ENCODE results near the gene USP32. TPM values are rescaled to one million over a fixed set of nuclear protein-coding genes. Genes with fewer than 3 reads are reported as not detected.
A peak's percentile ranks its signal among the peaks of the same experiment; 100 is the strongest.

Gene USP32
- total RNA-seq, 1 donor from 2014 or later = 39.0 TPM

DNA sequence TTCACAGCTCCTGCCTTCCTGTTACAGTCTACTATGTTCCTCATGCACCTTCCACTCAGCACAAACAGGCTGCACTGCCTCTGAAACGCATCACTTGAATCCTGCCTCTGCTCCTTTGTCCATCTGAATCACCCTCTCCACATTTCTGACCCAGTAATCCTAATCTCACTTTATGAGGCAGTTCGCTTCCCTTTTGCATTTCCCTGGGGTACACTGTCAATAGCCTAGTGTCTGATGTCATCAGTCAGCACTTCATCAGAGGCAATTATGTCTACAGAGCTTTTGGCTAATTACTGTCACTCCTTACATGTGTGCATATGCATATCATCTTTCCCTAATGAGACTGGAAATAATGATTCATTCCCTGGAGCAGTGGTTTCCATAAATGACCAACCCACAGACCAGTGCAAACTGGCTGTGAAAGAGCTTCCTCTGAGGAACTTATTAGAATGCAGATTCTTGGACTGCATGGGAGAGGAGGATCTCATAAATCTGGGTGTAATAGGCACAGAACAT, 218.6 kb downstream of the USP32 start:
- no peak for DNase-seq (ENCODE audit: low spot score)

DNA sequence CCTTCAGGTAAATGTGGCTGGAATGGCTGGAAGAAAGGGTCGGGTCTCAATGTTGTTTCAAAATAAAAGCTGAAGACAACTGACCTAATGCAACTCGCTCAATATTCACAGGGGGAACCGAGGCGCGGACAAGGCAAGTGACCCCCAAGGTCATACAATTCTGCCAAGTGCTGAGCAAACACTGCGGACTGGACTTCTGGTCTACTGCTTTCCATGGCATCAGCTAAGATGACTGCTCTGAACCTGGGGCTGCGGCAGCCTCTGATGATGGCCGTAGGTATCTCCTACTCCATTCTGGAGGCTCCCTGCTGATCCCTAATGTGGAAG, 220.2 kb downstream of the USP32 start:
- no peak for DNase-seq (ENCODE audit: low spot score)

DNA sequence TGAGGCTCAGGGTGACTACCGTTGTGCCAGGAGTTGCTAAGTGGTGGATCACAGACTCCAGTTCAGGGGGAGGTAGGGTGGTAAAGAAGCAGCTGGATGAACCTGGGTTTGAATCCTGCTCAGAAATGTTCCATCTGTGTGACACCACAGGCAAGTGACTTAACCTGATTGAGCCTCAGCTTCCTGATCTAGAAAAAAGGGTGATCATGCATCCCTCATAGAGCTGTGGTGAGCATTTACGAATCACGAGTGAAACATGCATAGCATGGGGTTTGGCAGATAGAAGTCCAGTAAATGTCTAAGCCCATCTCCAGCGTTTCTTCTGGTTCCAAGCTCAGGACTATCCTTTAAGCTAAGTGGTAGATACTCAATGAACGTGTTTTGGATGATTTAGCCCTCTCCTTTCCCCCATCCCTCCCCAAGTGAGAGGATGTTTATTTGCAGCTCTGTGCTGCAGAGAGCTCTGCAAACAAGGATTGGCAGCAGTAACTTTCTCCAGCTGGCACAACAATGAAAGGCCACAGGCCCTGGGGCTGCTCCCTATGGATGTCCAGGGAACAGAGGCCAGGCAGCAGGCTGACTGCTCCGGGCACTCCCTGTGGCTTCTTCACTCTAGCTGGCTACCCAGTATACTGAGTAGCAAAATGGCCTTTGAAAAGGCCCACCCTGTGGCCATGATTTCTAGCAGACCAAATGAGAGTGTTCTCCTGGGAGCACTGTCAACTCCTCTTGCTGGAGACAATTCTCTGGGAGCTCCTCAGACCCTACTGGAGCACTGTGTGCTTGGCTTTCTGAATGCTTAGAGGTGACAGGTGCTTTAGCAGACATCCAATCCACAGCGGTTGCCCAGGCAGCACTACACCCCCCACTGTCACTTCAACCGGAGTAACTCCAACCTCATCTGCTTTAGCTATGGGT, 220.8 kb downstream of the USP32 start:
- DNase-seq (ENCODE audit: low spot score) = peak; percentile 54

DNA sequence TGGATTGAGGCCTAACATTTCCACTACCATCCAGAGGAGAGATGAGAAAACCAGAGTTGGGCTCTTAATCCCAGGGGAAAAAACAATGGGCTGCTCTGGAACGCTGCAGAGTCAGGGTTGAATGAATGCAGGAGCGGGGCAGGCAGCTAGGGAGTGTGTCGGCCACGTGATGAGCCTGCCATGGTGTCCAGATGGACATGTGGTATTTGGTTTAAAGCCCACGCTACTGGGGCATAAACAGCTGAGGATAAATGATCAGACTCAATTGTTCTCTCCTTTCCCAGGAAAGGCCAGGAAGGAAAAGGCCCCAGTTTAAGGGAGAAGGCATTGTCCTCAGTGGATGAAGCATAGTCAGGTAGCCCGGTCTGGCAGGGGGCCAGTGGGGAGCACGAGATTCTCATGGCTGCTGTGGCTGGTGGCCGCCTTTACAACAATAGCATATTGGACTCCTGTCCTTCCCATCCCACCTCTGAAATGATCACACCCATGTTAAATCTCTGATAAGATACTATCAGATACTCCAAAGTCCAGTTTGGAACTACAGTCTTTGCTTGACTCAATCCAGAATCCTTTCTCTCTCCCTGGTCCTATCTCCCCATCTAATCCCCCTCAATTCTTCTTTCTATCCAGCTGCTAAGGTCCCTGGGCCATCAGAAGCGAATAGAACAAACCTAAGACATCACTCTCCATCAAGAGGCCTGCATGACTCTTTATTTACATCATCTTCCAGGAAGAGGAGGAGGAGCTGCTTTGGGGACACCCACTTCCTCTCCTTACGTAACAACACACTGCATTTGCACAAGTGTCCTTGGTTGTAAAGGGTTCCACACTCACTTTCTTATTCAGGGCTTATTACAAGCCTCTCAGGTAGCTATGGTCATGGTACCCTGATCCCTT, 221.8 kb downstream of the USP32 start:
- peak; percentile 87 for DNase-seq (ENCODE audit: low spot score)

DNA sequence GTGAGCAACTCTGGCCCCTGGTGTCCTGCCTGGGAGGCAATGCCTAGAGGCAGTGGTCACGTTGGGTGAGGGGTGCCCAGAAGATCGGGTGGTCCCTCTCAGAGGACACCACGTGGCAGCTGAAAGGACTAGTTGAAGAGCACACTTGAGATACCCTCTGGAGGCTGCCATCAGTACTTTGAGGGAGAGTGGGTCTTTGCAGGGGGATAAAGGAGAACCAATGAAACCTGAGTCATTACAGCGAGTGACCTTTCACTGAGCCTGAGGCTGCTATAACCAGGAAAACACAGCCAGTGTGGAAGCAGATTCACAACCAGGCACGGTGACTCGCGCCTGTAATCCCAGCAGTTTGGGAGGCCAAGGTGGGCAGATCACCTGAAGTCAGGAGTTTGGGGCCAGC, 223.3 kb downstream of the USP32 start:
- no peak for DNase-seq (ENCODE audit: low spot score)

DNA sequence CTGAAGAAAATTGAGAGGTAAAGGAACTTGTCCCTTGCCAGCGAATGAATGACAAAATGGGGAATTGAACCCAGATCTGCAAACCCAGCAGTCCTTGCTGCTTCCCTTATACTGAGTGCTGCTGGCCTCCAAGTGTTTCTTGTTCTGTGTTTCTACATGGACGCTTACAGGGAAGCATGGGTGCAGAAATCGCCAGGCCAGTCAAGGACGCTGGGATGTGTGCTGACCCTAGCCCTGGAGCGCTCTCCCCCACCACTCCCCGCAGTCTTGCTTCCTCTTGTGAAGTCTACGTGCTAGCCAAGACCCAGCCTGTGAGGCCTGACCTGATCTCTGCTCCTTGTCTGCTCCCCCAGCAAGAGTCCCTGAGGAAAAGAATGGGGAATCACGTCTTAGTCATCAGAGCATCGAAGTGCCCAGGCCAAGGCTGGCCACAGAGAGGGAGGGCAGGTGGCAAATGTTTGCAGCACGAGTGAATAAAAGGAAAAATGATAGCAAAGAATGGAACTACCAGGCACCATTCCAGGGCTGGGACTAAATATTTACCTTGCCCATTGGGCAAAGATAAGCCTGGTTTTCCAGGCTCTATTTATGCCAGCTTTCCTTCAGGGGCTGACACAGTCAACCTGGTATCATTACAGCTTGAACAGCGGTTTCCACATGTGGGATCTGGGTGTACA, 224.7 kb downstream of the USP32 start:
- DNase-seq (ENCODE audit: low spot score) = peak; percentile 87

DNA sequence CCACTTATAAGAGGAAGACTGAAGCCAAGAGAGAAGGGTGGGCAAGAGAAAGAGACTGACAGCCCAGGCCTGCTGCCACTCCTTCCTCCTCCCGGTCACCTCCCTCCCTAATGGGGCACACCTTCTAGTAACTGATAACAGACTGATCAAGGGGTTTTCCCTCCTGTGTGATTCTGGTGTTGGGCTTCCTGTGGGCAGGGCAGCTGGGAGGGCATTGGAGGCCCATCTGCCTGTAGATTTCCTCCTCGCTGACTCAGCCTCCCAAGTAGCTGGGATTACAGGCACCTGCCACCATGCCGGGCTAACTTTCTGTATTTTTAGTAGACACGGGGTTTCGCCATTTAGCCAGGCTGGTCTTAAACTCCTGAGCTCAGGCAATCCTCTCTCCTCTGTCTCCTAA, 226.0 kb downstream of the USP32 start:
- DNase-seq (ENCODE audit: low spot score) = peak; percentile 74

DNA sequence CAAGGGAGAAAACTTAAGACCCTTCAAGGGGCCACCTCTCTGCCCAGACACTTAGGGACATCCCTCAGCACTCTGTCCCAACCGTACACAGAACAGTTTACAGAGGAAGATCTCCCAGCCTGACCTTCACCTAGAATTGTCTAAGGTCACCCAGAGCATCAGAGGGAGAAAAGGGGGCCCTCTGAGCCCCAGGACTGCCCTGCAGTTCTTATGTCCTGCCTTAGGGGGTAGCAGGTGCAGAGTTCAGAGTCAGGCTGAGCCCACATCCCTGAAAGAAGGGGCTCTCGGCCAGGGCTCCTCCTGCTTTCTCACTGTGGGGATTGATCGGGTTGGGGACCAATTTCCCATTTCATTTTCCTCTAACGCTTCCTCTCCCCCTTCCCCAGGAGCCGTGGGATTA, 226.7 kb downstream of the USP32 start:
- no peak for DNase-seq (ENCODE audit: low spot score)

DNA sequence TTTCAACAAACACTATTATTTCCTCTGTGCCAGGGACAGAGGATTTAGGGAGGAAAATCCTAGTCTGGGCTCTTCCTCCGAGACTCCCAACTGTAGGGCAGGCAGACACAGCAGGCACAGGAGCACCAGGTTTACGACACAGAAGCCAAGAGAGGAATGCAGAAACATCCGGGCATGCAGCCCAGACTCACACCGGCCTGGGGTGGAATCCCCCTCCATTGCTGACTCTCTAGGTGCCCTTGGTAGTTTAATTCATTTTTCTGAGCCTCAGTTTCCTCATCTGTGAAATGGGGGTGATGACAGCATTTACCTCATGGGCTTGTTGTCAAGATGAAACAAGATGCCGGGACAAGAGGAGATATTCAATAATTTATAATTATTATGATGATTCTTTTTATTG, 227.2 kb downstream of the USP32 start:
- DNase-seq (ENCODE audit: low spot score) = no peak

DNA sequence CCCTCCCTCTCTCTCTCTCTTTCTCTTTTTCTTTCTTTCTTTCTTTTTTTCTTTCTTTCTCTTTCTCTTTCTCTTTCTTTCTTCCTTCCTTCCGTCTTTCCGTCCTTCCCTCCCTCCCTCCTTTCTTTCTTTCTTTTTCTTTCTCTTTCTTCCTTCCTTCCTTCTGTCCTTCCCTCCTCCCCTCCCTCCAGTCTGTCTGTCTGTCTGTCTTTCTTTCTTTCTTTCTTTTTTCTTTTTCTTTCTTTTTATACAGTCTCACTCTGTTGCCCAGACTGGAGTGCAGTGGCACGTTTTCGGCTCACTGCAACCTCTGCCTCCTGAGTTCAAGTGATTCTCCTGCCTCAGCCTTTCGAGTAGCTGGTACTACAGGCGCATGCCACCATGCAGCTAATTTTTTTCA, 227.8 kb downstream of the USP32 start:
- DNase-seq (ENCODE audit: low spot score) = no peak

DNA sequence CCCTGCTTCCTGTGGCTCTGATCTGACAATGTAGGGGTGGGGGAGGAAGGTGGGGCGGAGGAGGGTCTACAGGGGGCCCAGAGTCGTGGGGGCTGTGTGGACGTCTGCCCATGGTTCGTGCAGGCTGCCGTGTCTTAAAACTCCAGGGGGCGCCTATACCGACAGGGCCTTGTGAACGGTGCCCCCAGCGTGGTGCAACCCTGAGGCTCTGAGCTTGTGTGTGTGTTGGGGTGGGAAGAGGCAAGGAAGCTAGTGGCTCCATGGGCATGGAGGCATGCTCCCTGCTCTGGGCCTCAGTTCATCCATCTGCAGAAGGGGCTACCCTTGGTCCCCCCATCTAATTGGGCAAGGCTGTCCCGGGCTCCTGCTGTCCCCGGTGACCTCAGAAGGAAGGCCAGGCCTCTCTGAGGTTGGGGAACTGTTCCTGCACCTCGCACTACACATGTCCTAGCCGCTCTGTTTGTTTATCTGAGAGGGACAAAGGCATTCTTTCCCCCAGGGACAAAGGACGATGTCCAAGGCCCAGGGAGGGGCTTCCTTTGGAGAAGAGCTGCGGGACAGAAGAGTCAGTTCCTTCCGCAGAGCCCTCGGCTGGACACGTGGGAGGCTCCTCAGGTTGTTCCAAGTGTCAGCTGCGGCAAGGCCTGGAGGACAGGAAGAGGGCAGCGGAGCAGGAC, 228.7 kb downstream of the USP32 start:
- DNase-seq (ENCODE audit: low spot score) = peak; percentile 49

DNA sequence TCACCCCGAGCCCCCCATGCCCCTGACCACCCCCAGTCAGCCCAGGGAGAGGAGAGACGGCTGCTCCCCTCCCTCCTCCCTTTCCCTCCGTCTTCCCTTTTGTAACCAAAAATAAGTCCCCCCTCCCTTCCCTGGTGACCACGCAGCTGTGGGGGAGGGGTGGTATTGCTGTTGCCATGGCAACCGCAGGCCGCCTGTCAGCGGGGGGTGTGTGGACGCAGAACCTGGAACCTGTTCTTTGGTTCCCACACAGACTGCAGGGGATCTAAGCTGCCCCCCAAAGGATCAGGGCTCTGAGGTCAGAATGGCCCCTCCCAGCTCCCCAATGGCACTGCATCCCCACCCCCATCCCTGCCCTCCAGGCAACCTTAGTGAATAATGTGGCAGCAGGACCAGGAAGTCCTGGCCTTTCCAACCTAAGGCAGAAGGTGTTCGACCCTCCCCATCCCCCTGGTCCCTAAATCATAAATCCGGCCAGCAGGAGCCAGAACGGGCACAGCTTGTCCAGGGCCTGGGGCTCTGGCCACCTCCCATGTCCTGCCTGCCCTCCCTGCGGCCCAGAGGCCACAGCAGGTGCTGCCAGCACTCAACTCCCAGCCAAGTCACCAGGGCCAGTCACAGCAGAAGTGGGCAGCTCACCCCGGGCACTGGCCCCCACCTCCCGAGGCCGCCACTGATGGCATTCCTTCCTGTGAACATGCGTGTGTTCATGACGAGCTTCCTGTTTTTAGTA, 230.2 kb downstream of the USP32 start:
- DNase-seq (ENCODE audit: low spot score) = no peak

DNA sequence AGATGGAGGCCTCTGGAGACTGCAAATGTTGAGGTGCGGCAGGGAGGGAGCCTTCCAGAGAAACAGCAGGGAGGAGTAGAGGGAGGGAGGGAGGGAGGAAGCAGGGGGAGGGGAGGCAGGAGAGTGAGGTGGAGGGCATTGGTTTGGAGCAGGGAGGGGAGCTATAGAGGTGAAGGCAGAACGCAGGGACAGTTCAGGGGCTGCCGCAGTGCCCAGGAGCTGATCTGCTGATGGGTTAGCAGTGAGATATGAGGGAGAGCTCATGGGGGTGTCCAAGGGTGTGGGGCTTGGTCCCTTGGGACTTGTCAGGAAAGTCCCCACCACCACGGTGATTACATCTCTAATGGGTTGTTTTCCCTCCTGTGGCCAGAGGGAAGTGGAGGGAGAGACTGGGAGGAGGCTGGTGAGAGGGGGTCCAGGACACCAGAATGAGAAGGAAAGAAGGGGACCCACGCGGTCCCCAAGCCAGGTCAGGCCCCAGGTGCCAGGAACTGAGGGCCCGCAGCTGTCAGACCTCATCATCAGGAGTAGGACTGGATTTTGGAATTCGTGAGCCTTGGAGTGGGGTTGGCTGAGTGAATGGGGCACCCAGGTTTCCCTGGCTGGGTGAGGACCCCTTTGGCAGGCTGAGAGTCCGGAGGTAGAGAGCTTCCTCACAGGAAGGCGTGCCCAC, 231.0 kb downstream of the USP32 start:
- DNase-seq (ENCODE audit: low spot score) = no peak

DNA sequence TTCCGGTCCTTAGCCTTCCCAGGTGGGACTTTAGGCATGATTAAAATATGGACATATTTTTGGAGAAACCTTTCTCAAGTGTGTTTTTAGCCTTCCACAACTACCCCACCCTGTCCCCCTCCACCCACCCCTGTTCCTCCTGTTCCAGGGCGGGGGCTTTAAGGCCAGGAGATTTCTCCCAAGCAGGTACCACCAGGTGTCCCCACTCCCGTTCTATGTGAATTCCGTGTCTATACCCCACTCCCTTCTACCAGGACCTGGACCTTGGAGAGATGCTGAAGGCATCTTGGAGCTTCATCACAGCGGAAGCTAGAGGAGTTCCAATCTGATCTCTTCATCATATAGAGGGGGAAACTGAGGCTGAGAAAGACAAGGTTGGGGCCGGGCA, 232.5 kb downstream of the USP32 start:
- DNase-seq (ENCODE audit: low spot score) = no peak

DNA sequence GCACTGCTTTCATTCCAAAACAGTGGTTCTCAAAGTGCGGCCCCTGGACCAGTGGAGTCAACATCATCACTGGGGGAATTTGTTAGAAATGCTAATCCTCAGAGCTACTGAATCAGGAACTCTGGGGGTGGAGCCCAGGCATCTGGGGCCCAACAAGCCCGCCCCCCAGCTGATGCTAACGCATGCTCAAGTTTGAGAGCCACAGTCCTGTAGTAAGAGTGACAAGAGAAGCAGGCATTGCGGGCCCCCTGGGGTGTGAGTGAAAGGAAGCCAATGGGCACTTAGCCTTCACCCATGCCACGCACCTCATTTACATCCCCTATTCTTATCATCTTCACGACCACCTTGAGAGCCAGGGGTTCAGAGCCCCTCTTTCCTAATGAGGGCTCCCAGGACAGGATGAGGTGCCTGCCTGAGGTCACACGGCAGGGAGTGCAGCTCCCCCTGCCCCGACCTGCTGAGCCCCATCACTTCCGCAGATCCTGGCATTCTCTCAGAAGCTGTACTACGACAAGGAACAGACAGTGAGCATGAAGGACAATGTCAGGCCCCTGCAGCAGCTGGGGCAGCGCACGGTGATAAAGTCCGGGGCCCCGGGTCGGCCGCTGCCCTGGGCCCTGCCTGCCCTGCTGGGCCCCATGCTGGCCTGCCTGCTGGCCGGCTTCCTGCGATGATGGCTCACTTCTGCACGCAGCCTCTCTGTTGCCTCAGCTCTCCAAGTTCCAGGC, 233.0 kb downstream of the USP32 start:
- DNase-seq (ENCODE audit: low spot score) = no peak

DNA sequence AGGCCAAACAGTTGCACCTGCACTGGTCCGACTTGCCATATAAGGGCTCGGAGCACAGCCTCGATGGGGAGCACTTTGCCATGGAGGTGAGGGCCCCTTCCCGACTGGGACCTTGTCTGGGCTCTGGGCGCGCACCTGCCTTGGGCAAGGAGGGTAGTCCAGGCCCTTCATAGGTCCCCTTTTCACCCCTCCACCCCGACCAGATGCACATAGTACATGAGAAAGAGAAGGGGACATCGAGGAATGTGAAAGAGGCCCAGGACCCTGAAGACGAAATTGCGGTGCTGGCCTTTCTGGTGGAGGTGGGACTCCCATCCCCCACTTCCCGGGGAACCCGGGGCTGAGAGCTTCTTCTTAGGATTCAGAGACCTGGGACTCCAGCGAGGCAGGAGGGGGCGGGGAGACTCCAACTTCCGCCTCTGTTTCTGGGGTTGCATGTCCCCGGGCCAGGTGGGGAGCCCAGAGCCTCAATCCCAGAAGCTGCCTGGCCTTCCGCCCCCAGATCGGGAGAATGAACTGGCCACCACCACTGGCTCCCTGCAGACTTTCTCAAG, 234.4 kb downstream of the USP32 start:
- DNase-seq (ENCODE audit: low spot score) = no peak

DNA sequence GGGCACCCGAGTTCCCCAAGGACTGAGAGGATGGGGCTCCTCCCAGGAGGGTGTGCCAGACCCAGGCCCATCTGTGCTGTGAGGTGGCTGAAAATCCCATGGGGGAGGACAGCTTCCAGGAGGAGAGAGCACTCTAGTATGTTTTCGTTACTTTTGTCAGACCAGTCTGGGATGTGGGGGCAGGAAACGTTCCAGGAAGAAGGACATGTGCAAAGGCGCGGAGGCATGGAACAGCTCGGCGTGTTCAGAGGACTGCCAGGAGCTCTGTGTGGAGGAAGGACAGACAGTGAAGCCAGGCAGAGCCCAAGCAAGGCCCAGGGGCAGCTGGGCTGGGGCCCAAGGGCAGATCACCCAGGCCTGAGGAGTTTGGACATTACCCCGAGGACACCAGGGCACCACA, 235.2 kb downstream of the USP32 start:
- no peak for DNase-seq (ENCODE audit: low spot score)

DNA sequence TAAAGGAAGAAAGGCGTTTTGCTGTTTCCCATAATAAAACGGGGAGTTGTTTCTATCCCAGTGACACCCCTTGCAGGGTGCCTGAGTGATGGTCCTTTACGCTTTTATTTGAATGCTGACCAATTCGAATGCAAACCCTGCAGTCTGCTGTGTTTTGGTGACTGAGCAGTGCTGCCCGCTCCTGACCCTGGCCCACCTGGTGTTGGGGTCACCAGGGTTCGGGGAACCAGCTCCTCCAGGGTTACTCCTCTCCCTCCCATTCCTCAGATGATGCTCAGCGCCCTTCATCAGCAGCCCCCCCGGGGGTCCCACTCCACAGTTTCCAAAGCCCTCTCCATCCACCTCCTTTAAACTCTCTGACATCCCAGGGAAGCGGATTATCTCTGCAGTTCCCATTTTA, 236.1 kb downstream of the USP32 start:
- DNase-seq (ENCODE audit: low spot score) = no peak

DNA sequence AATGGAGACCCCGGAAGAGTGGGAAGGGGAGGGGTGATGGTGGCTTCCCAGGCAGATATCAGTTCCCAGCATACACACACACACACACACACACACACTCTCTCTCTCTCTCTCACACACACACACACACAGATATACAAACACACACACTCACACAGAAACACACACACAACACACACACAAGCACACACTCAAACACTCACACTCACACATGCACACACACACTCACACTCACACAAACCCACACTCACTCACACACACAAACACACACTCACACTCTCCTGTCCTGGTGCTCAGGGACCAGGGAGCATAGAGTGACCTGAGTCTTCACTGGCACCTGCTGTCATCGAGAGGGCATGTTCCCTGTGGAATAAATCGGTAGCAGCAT, 236.5 kb downstream of the USP32 start:
- DNase-seq (ENCODE audit: low spot score) = no peak
